Spinal cord (tissue), 10 donors: ENCODE results near the gene KLHDC9. TPM values are rescaled to one million over a fixed set of nuclear protein-coding genes. Genes with fewer than 3 reads are reported as not detected.

Source experiments
- DNase-seq, 6 donors: peaks; one replicate each; pipeline versions ENCODE4 v3.0.0 to v3.0.0-alpha.2; 2013 to 2015; ENCODE audit warnings: low spot score in 6 of 6, low read depth in 4 of 6
- H3K27ac ChIP-seq: one replicate; pipeline ENCODE4 v1.5.1; 2013; ENCODE audit warnings: low read depth, low read length, control low read depth
- H3K27me3 ChIP-seq: one replicate; pipeline ENCODE4 v1.6.1; 2013; ENCODE audit warnings: low read length; ENCODE audit not compliant: control insufficient read depth, insufficient read depth
- H3K36me3 ChIP-seq: one replicate; pipeline ENCODE4 v1.6.1; 2013; ENCODE audit warnings: low read length; ENCODE audit not compliant: control insufficient read depth, insufficient read depth
- H3K4me1 ChIP-seq: one replicate; pipeline ENCODE4 v1.6.1; 2013; ENCODE audit warnings: low read length; ENCODE audit not compliant: control insufficient read depth, insufficient read depth
- H3K4me3 ChIP-seq: one replicate; pipeline ENCODE4 v1.5.1; 2013; ENCODE audit warnings: low read depth, low read length, control low read depth
- H3K9me3 ChIP-seq: one replicate; pipeline ENCODE4 v1.6.1; 2013; ENCODE audit warnings: low read length; ENCODE audit not compliant: control insufficient read depth, insufficient read depth
- WGBS: methylation state at CpG from one replicate; pipeline ENCODE4 v1.1.5; 2013; ENCODE audit warnings: missing lambda C conversion rate; ENCODE audit not compliant: insufficient coverage; 5-methylcytosine and 5-hydroxymethylcytosine counted together
- polyA plus RNA-seq, 2 donors: library from polyadenylated mRNA; unstranded; fragments of 120-200 nt; gene quantifications; one replicate each; pipeline ENCODE4 v1.2.1, GENCODE V29; 2013; ENCODE audit not compliant: insufficient read length in 2 of 2
- total RNA-seq, 2 donors: library from RNA; depleted of rRNA in 1 of 2; stranded (reverse); fragments of 120-200 nt in 1 of 2; fragments of >200 nt in 1 of 2; gene quantifications; one replicate each; pipeline versions ENCODE4 v1.2.3 to v1.2.4, GENCODE V29; 2013 to 2014
- donor health status: healthy.

Gene KLHDC9
- total and polyA plus RNA-seq, 4 donors = 10.0 to 27.7 (median 24.2) TPM

- Histone ChIP-seq H3K27ac (no peak overlapping the region), H3K4me1 (no peaks in the 10 kb centered on the region), H3K36me3 (no peaks in the 10 kb centered on the region), H3K27me3 (peaks cover 3% of the 10 kb centered on the region), H3K9me3 (no peaks in the 10 kb centered on the region), H3K4me3 (no peak overlapping the region)
- WGBS = 84% methylated on average over 8 of the region's 10 CpGs
- no peak for DNase-seq
Observed at GRCh38 chr1:161083748-161084596, 14.2 kb upstream of the KLHDC9 start.

GRCh38 chr1:161084597-161084988 is 13.6 kb upstream of the KLHDC9 start:
- Histone ChIP-seq H3K4me1 (no peaks in the 10 kb centered on the region), H3K4me3 (no peak overlapping the region), H3K9me3 (no peaks in the 10 kb centered on the region), H3K27me3 (peaks cover 3% of the 10 kb centered on the region), H3K36me3 (no peaks in the 10 kb centered on the region), H3K27ac (no peak overlapping the region)
- WGBS = no CpG with 5 or more reads among the region's 1 CpG
- no peak for DNase-seq

- H3K27me3 ChIP-seq = peaks cover 3% of the 10 kb centered on the region
- H3K9me3 ChIP-seq = no peaks in the 10 kb centered on the region
- H3K4me1 ChIP-seq = no peaks in the 10 kb centered on the region
- no peak overlapping the region for H3K4me3 ChIP-seq
- H3K27ac ChIP-seq = no peak overlapping the region
- 20% methylated on average over 1 of the region's 2 CpGs for WGBS
- DNase-seq = no peak
- H3K36me3 ChIP-seq = no peaks in the 10 kb centered on the region
Observed at GRCh38 chr1:161085165-161085564, 13.0 kb upstream of the KLHDC9 start.

- Histone ChIP-seq H3K4me1 (no peaks in the 10 kb centered on the region), H3K4me3 (no peak overlapping the region), H3K36me3 (no peaks in the 10 kb centered on the region), H3K27ac (no peak overlapping the region), H3K27me3 (peaks cover 3% of the 10 kb centered on the region), H3K9me3 (no peaks in the 10 kb centered on the region)
- whole genome bisulfite sequencing = 51% methylated on average over 3 of the region's 4 CpGs
- DNase-seq = no peak
Observed at GRCh38 chr1:161086457-161086856, 11.7 kb upstream of the KLHDC9 start.

- Histone ChIP-seq H3K4me1 (no peaks in the 10 kb centered on the region), H3K27ac (no peak overlapping the region), H3K4me3 (no peak overlapping the region), H3K9me3 (no peaks in the 10 kb centered on the region), H3K27me3 (peaks cover 5% of the 10 kb centered on the region), H3K36me3 (no peaks in the 10 kb centered on the region)
- DNase-seq = no peak
- 80% methylated on average over 1 of the region's 3 CpGs for WGBS
Observed at GRCh38 chr1:161088587-161089110, 9.5 kb upstream of the KLHDC9 start.

GRCh38 chr1:161089251-161089924 is 8.8 kb upstream of the KLHDC9 start, which contains the start of gene NECTIN4:
NECTIN4 (minus strand) TSS chr1:161089558; CDS start chr1:161089296, 262 bp downstream.
- H3K4me3 ChIP-seq = no peak within 1 kb of the TSS
- H3K9me3 ChIP-seq = no peaks in the 10 kb centered on the region
- H3K36me3 ChIP-seq = no peaks in the 10 kb centered on the region
- no peak within 1 kb of the TSS for H3K27ac ChIP-seq
- DNase-seq = no peak
- peaks cover 5% of the 10 kb centered on the region for H3K27me3 ChIP-seq
- no peaks in the 10 kb centered on the region for H3K4me1 ChIP-seq
- WGBS = 50% methylated on average over 19 of the region's 22 CpGs

GRCh38 chr1:161089938-161090337 is 8.2 kb upstream of the KLHDC9 start:
- Histone ChIP-seq H3K4me3 (no peak overlapping the region), H3K36me3 (no peaks in the 10 kb centered on the region), H3K9me3 (no peaks in the 10 kb centered on the region), H3K4me1 (no peaks in the 10 kb centered on the region), H3K27me3 (peaks cover 5% of the 10 kb centered on the region), H3K27ac (no peak overlapping the region)
- no peak for DNase-seq
- 100% methylated on average over 3 of the region's 5 CpGs for WGBS

- no peak for DNase-seq
- WGBS = 89% methylated on average over 2 of the region's 3 CpGs
- no peaks in the 10 kb centered on the region for H3K9me3 ChIP-seq
- H3K27me3 ChIP-seq = peaks cover 5% of the 10 kb centered on the region
- H3K4me3 ChIP-seq = no peak overlapping the region
- no peaks in the 10 kb centered on the region for H3K4me1 ChIP-seq
- no peak overlapping the region for H3K27ac ChIP-seq
- H3K36me3 ChIP-seq = no peaks in the 10 kb centered on the region
Observed at GRCh38 chr1:161090617-161091016, 7.5 kb upstream of the KLHDC9 start.

- H3K27me3 ChIP-seq = peaks cover 5% of the 10 kb centered on the region
- no peak for DNase-seq
- H3K27ac ChIP-seq = no peak overlapping the region
- WGBS = 86% methylated on average over 4 of the region's 5 CpGs
- H3K4me1 ChIP-seq = no peaks in the 10 kb centered on the region
- H3K9me3 ChIP-seq = no peaks in the 10 kb centered on the region
- H3K4me3 ChIP-seq = no peak overlapping the region
- H3K36me3 ChIP-seq = no peaks in the 10 kb centered on the region
Observed at GRCh38 chr1:161091093-161091492, 7.1 kb upstream of the KLHDC9 start.
